CD4-positive, alpha-beta T cell treated with Interleukin-6 at 100 ng/mL for 8 hours (primary cell): ENCODE data around the gene MSMP.

Experiments used
- DNase-seq: peaks from one replicate; pipeline ENCODE4 v3.0.0-alpha.2; 2020; ENCODE audit warnings: mixed read lengths, low spot score

The MSMP gene

DNA sequence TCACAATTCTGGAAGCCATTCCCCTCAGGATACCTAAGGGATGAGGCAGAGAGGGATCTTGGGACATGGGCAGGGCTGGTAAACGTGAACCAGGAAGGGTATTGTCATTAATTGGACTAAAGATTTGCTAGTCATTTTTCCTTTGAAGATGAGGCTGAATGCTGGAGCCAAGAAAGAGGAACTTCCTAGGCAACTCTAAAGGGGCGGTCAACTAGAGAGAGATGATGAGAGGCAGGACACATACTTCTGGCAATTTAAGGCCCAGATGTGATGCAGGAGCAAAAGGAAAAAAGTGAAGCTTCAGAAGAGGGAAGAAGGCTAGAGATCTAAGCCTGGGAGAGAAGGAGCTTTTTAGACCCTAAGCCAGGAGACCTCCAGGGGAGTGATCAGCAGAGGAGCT is 10.6 kb downstream of the MSMP start:
- no peak for DNase-seq

DNA sequence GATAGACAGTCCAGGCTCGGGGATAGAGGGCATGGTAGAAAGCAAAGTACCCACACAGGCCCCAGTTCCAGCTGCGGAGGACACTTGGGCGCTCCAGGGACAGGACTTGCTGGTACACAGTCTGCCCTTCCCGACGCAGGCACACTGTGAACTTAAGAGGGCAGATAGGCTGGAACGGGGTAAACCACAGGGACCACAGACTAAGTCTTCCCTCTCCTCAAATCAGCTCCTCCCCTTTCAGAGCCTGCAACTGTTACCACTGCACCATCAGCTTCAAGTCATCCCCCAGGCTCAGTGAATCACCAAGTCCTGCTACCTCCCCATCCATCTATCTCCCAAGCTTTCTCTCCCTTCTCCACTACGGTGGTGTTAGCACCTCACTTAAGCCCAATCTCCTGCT is 12.3 kb downstream of the MSMP start:
- DNase-seq, result no peak

DNA sequence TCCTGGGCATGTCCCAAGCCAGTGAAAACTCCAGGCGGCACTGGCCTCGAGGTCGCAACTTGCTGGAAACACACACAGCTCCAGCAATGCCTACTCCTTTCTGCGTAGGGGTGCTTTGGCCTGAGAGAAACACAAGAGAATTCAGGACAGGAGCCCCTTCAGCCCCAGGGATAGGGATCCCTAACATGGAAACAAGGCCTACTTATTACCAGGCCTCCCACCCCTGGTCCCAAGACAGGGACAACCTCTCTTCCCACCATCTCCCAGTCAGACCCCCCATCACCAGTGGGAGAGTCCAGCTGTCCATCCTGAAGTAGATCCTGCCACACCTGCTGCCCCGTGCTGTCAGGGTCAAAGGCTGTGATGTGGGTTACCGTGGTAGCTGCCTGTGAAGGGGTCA is 13.8 kb downstream of the MSMP start:
- no peak for DNase-seq

DNA sequence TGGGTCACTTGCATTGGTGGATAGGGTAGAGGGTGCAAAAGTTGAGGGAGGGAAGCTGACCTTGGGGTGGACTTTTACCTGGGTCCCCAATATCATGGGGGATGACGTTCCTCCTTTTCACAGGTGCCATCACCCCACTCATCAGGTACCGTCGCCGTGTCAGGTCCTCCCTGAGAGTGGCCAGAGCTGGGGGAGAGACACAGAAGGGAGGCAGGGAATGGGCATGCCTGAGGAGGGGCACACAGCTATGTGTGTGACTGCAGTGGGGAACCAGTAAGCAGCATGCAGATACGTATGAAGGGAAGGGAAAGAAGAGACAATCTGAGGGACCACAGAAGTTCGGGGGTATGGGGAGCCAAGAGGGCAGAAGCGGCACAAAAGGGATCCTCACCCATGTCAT is 15.2 kb downstream of the MSMP start:
- no peak for DNase-seq

DNA sequence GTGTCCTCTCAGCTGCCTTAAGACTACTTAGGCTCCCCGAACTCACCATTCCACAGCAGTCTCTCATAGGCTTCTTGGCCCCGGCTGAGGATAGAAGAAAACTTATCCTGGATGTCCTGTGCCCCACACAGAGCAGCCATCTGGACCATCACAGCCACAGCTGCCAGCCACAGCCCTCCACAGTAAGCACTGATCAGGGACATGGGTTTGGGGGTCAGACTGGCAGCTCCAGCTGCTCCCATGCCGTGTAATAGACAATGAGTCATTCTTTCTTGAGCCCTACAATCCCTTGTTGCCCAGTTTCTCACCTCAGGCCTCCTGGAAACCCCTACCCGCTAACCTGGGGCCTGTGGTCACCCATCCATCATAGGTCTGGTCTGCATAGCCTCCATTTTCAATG is 15.9 kb downstream of the MSMP start:
- DNase-seq, result no peak

DNA sequence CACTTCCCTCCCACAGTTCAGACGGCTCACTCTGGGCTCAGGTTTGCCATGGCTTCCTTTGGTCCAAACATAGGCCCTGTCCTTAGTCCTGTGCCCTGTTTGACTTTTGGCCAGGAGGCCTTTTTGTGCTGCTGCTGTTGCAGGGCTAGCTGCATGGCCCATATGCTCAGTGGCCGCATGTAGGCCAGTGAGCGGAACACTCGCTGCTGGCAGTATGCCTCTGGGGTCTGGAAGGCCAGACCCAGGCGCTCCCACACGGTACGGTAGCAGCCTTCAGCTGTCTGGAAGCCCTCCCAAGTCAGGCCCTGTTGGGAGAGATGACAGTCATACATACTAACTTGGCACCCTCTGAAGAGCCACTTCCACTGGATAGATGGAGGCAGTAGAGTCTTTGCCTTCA is 16.9 kb downstream of the MSMP start:
- no peak for DNase-seq

DNA sequence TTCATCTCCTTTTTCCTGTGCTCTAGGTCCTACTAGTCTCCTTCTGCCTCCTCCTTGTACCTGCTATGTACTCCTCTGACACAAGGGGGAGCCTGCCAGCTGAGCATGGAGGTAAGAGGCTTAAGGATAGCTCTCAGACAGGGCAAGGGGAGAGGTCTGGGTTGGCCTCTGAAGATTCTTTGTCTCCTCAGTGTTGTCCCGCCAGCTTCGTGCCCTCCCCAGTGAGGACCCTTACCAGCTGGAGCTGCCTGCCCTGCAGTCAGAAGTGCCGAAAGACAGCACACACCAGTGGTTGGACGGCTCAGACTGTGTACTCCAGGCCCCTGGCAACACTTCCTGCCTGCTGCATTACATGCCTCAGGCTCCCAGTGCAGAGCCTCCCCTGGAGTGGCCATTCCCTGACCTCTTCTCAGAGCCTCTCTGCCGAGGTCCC is 17.9 kb downstream of the MSMP start:
- peak; percentile 73 for DNase-seq

DNA sequence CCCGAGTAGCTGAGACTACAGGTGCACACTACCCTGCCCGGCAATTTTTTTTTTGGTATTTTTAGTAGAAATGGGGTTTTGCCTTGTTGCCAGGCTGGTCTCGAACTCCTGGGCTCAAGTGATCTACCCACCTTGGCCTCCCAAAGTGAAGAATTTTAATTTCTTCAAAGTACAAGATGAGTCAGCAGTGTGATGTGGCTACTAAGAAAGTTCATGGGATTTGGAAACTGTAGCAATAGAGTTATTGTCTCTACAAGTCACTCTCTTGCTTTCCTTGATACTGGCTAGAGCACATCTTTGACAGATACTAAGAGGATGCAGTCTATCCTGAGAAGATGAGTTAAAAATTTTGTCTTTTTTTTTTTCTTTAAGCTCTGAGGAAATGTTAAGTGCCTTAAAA is 20.0 kb downstream of the MSMP start:
- no peak for DNase-seq

DNA sequence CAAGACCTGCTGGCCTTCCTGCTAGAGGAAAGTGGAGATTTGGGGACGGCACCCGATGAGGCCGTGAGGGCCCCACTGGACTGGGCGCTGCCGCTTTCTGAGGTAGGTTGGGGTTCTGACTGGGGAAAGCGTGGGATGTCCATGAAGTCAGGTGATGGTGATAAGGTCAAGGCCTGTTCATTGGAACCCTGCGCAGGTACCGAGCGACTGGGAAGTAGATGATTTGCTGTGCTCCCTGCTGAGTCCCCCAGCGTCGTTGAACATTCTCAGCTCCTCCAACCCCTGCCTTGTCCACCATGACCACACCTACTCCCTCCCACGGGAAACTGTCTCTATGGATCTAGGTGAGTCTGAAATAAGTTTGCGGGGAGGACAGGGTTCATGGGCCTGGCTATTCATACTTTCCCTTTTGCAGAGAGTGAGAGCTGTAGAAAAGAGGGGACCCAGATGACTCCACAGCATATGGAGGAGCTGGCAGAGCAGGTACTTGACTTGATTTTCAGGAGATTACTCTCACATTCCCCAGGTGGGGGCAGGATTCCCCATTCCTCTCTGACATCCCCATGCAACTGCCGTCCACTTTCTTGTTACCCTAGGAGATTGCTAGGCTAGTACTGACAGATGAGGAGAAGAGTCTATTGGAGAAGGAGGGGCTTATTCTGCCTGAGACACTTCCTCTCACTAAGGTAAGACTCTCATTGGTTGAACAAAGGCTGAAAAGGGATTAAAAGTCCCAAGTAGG is 21.1 kb downstream of the MSMP start:
- no peak for DNase-seq

DNA sequence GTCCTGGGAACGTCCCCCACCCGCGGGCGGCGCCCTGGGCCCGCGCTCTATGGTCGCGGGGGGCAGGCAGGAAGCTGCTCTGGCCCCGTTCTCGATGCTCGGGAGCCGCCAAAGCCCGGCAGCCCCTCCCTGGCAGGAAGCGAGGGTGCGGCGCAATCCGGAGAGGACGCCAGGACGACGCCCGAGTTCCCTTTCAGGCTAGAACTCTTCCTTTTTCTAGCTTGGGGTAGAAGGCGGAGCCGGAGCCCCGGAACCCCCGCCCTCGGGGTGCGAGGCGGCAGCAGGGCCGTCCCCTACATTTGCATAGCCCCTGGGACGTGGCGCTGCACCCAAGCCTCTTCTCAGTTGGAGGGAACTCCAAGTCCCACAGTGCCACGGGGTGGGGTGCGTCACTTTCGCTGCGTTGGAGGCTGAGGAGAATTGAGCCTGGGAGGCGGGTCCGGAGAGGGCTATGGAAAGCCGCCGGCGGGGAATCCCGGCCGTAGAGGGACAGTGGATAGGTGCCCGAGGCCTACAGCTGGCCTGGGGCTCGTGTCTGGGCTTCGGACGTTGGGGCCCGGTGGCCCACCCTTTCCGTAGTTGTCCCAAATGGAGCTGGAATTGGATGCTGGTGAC is 21.8 kb downstream of the MSMP start, which contains the start of the genes CREB3 and TLN1:
Gene CREB3 (plus strand): TSS at position 482 of the 615 bp plus-strand sequence. CDS start 107 bp downstream, at position 589.
Gene TLN1 (minus strand): TSS at position 11 of the 615 bp plus-strand sequence. CDS start 6,501 bp downstream, outside the sequence.
- peak; percentile 98 for DNase-seq

DNA sequence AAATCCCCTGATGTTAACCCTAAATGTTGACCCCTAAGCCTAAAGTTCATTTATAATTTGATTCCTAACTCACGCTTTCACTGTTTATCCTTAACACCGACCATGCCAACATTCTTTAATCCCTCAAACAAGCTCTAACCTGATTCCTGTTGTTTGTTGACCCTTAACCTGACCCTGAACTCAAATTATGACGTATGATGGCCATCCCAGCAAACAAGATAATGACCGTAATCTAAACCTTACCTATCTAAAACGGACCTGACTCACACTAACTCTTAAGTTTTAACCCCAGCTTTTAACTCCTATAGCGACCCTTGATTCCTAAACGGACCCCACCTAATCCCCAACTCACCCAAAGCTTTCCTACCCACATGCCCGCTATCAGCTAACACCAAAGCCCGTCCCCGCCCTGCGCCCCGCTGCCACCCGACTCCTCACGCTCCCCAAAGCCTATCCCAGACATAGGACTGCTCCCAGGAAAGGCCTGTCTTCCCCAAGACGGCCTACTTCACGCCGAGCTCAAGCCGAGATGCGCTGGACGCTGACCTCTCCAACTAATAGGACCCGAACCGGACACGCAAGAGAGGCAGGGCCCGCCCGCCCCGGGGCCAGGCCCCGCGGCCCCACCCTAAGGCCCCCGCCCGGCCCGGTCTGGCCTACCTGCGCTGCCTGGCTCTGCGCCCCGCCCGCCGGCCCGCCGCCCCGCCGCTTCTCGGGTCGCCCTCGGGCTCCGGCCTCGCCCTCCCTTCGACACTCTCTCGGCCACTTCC is 22.5 kb downstream of the MSMP start:
- peak; percentile 16 for DNase-seq

DNA sequence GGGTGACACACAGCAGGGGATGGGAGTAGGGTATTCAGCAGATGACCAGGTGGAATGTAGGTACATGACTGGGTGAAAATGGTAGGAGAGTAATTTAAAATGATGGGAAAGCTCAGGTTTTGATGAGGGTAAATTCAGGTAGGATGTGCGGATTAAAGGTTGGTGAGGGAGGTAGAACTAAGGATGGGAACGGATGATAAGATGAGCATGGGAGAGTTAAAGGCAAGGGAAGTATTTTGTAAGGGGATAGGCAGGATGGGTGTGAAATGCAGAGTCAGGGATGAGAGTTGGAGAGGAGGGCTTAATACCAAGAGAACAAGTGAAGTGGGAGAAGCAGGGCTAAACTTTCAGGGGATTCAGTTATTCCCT is 23.6 kb downstream of the MSMP start:
- DNase-seq, result no peak

DNA sequence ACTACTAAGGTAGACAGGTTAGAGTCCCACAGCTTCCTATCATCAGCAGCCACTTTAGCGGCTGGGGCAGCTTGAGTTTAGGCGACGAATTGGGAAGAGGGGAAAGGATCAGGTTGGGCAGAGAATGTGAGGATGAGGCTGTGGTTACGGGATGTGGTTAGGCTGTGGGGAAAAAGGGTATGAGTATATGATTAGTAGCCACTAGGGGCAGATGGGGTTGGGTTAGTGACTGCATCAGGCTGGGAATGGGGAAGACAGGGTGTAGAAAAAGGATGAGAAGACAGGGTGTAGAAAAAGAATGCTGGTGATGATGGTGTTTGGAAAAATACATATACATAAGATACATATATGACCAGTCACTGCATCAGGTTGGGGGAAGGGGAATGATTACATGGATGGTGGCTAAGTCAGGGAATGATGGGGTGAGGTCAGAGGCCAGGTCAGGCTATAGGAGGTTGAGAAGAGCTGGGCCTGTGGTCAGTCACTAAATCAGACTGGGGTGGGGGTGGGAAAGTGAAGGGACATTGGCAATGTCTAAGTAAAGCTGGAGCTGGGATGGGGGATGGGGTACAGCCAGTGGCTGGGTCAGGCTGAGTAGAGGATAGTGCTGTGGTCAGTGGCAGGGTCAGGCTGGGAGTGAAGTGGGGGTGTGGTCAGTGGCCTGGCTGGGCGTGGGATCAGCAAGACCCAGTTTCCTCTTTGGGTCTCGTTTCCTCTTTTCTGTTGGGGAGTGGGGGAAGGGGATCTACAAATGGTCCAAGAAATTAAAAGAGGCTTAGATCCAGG is 24.2 kb downstream of the MSMP start:
- peak; percentile 30 for DNase-seq

DNA sequence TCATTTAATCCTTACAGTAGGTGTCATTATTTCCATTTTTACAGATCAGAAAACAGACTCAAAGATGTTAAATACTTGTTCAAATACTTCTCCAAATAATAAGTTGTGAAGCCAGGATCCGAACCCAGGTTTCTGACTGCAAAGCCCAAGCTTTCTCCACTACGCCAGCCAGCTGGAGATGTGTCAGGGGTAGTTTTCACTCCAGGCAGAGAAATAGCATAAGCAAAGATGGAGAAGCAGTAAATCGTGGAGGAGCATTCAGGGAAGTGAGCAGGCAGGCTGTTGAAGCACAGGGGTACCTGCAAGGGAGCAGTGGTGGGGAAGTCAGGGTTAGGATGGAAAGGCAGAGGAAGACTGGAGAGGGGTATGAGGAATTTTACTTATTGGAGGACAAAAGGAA is 25.0 kb downstream of the MSMP start:
- no peak for DNase-seq

DNA sequence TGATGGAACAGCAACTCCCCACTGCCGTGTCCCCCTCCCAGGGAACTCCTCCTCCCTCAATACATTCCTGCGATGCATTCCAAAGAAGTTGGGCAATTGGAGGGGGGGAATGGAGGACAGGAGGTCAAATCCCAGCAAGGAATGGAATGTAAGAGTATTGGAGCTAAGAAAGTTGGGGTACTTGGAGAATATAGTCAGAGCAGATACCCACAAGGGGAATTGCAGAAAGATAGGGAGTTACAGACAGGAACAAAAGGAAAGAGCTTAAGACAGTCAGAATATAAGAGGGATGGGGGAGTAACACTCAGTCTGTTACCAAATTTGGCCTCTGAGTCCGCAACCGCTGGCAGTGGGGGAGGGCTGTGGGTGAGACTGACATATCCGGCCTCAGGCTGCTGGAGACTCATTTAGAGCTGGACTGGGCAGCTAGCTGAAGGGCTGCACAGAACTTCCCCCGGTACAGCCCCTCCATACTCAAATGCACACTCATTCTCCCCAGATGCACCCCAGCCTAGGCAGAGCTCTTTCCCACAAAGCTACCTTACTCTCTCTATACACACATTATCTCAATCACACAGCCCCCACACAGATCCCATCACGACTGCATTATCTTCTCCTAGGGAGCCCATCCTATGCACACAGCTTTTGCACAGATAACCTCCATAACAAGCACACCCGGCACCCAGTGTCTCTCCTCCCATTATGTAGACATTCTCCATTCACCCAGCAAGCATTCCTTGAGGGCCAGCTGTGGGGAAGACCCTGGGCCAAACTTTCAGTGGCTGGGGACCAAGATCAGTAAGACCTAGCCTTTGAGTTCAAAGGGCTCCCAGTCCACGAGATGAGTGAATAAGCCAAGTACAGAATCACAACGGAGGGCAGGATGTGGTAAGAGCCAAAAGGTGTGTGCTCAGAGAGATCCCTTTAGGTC is 25.8 kb downstream of the MSMP start:
- DNase-seq, result peak; percentile 47

DNA sequence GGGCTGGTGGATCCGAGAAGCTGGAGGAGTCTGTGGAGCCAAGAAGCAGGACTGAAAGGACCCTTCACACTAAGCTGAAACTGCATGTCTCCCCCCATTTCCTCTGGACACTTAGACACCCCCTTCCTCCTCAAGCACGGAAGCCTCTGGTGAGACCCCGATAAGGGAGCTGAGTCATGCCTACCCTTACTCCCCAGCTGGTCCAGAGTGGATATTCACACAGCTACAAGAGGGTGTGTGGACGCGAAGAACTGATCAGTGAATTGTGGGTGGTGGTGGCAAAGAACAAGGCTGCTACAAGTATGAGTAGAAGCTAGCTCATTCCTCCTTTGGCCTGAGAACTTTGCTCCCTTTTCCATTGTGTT is 26.4 kb downstream of the MSMP start:
- no peak for DNase-seq

DNA sequence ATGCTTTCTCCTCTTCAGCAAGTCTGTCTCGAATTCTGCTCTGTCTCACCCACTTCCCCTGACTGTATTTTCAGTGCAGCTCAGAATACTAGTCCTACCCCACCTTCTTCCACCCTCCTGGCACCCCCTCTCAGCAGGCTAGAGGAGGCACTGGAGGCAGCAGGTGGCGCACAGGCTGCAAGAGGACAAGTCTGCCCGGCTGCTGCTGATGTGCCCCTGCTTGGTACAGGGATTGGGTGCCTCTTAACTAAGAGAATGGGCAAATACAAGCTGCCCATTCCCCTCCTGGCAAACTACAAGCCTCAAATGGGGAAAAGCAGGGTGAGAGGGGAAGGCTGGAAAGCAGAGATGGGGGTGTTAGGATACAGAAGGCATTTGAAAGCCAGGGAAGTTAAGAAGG is 27.1 kb downstream of the MSMP start:
- DNase-seq, result peak; percentile 37

DNA sequence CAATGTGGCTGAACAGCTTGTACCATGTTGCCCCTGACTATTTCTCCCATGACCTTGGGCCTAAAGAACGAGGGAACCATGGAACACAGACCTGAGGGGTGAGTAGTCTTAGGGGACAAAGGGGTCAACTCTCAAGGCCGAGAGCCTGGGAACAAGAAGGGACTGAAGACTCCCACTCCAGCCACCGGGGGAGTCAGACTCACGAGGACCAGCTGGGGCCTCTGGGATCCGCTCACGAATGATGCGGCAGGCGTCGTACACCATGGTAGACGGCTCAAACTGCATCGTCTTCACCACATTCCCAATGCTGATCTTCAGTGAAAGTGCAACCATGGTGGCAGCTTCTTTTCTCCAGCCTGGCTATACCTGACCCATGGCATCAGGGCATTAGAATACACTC is 28.7 kb downstream of the MSMP start:
- DNase-seq, result no peak

DNA sequence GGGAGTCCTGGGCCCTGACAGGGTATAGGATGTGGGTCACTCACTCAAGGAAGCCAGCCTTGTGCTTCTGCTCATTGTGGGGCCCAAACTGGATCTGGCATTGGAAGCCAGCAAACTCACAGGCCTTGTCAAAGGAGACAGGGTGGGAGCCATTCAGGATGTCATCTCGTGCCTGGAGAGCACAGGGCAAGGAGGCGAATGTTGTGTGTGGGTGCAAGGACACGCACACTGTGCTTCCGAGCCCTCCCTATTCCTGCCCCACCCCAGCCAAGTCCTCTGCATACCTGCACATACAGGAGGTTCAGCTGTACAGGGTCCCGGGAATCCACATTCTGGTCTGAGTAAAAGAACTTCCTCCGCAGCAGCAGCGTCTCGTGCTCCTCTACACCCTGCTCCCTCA is 30.2 kb downstream of the MSMP start:
- no peak for DNase-seq

DNA sequence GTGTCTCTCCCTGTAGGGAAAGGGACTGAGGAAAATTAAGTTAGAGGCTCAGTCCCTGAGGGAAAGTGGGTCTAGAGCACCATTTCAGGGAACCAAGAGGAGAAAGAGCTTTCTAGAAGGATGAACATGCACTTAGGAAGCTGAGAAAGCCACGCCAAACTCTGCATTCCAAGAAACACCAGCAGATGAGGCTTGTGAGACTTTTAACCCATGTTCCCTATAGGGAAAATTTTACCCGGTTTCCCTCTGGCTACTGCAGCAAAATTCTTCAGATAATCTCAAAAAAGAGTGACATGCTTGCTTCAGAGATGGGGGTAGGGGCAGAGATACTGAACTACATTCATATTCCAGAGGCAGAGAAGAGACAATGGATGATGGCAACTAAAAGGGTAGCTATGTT is 30.6 kb downstream of the MSMP start:
- DNase-seq, result no peak

DNA sequence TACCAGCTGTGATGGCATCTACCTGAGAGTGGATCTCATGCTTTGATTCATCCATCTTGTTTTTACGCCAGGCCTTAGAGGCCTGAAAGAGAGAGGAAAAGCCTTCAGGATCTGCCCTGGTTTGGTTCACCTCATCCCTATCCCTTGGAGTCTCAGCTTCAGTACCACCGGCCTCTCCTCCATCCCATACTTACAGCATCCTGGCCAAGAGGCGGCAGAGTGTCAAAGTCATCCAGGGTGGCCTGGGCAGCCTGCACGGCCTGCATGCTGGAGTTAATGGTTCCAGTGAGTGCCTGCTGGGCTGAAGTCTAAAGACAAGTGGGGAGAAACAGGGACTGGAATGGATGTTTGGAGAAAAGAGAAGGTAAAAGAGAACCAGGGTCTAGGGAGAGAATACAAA is 34.5 kb downstream of the MSMP start:
- no peak for DNase-seq
